NOMO-1 treated with dmso at 0.1 percent for 144 hours (cell line): ENCODE results near the gene GMEB2.

Experiments used
- DNase-seq: peaks from one replicate; lab custom pipeline; 2025; ENCODE audit not compliant: unreplicated experiment; lab: John Stamatoyannopoulos, UW

The GMEB2 gene

DNA sequence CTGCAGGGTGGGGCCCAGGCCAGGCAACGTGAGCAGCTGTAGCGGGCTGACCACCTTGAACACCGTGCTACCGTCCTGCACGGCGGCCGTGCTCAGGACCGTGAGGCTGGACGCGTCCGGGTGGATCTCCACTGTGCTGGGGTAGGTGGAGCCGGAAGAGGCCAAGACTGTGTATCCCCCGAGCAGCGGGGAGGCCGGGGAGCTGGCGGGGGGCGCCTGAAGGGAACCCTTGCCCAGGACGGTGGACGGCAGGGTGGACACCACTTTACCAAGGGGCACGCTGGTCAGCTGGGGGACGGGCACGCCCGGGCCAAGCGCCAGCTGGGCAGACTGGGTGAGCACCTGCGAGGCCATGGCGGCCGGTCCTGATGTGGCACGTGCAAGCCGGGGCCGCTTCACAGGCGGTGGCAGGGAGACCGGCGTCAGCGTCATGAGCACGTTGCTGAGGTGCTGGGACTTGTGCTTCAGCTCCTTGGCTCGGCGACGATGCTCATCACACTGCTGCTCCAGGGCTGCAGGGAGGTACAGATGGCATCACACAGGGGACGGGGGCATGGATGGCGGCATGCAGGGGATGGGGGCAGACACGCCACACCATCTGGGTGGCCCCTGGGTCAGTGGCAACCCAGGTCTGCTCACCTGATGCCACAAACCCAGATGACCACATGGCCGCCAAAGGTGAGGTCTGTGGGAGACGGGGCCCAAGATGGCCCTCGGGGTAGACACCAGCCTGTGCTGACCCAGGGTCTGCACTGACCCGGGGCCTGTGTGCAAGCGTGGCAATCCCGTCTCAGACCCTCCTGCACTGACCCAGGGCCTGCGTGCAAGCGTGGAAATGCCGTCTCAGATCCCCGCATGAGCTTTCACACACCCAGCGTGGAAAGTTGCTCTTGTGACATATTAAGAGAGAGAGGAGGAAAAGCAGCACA, 36.4 kb downstream of the GMEB2 start:
- no peak for DNase-seq

- DNase-seq, result no peak
Observed at GRCh38 chr20:63589261-63590217, 37.4 kb downstream of the GMEB2 start.

GRCh38 chr20:63588641-63589041, 38.3 kb downstream of the GMEB2 start:
- no peak for DNase-seq

- no peak for DNase-seq
Observed at GRCh38 chr20:63587776-63588591, 38.9 kb downstream of the GMEB2 start.

DNA sequence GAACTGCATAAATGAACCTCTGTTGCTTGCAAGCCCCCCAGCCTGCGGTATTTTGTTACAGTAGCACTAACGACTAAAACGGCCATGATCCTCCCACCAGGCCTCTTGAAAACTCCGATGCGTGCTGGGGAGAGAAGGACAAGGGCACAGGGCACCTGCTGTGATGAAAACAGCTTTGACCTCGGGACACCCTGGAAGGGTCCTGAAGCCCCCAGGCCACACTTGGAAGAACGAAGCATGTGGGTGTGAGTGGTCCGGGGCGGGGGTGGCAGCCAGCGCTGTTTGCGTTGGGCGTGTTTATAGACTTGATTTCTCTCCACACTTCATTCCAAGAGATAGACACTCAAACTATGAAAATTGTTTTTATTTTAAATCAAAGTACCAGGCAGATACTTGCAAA, 39.6 kb downstream of the GMEB2 start:
- DNase-seq, result no peak

DNA sequence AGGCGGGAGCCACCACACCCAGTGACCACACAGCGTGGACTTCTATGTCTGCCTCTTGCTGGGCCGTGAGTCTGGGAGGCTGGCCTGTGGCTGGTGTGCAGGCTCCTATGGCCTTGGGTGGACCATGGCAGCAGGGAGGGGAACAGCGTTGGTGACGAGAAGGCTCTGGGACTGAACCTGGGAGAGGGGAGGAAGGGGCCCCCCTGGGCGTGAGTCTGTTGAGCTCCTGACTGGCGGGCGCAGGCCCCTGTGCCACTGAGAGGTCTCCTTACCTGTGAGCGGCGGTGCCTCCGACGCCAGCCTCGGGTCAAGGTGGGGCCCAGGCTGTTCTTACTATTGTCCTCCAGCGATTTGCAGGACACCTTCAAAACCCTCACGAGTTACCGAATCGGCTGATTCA, 40.1 kb downstream of the GMEB2 start:
- no peak for DNase-seq

GRCh38 chr20:63585616-63586565, 41.0 kb downstream of the GMEB2 start:
- no peak for DNase-seq

GRCh38 chr20:63582382-63583063, 44.4 kb downstream of the GMEB2 start:
- no peak for DNase-seq

- DNase-seq, result no peak
Observed at GRCh38 chr20:63580796-63581461, 46.0 kb downstream of the GMEB2 start.

GRCh38 chr20:63579017-63579694, 47.7 kb downstream of the GMEB2 start:
- DNase-seq, result no peak

GRCh38 chr20:63578224-63579016, 48.5 kb downstream of the GMEB2 start:
- no peak for DNase-seq

DNA sequence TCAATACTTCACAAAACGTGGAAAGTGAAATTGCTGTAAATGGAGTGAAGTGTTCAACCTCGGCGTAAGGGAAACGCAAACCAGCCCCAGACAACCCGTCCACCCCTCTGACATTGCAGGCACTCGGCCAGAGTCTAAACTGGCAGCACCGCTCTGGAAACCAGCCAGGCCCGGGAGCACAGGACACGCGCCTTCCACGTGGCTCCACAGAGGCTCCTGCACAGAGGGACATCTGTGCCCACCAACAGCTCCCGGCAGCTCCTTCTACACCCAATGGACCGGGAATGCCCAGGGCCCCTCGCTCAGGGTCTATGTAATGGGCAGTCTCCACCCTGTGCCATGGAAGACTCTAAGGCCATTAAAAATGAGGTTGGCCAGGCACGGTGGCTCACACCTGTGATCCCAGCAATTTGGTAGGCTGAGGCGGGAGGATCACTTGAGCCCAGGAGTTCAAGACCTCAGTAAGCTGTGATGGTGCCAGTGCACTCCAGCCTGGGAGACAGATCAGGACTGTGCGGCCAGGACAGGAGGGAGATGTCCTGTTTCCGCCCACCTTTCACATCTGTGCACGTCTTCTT, 49.5 kb downstream of the GMEB2 start:
- no peak for DNase-seq

DNA sequence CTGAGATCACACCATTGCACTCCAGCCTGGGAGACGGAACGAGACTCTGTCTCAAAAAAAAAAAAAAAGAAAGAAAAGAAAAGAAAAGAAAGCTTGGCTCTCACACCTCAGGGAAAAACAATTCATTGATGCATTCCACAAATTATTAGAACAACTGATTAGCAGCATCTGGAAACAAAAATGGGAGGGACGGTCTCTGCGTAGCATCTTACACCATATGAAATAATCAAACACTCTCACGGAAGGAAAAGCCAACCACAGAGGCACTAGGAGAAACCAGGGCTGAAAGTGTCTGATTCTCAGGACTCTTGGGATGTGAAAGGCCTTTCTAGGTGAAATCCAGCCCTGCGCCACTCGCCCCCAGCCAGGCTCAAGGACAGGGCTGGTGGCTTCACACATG, 50.6 kb downstream of the GMEB2 start:
- DNase-seq, result no peak

DNA sequence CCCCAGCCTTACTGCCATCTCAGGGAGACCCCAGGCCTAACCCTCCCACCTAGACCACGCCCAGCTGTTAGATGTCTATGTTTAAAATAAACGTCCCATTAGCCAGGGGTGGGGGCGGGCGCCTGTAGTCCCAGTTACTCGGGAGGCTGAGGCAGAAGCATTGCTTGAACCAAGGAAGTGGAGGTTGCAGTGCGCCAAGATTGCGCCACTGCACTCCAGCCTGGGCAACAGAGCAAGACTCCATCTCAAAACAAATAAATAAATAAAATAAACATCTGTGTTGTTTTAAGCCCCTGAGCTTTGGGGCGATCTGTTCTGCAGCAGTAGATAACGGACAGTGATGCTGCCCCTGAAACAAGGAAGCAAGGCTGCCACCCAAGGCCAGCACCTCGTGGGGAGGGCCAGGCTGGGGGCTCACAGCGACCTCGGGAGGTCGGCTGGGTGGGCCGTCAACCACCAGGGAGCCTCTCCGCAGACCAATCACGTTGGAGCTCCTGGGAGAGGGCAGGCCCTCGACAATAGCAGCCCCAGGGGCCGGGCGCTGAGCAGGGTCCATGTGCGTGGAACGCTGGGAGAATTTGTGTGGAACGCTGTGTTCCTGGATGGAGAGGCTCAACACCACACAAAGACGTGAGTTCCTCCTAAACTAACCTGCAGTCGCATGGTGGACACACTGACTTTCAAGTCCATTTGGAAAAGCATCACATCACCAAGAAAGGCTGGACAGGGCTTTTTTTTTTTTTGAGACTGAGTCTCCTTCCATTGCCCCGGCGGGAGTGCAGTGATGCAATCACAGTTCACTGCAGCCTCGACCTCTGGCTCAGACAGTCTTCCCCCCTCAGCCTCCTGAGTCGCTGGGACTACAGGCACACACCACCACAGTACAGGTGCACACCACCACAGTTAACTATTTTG, 51.8 kb downstream of the GMEB2 start:
- DNase-seq, result no peak

GRCh38 chr20:63574156-63574828, 52.6 kb downstream of the GMEB2 start, which contains the start of gene HELZ2:
HELZ2 (minus strand) TSS chr20:63574239; CDS start chr20:63572385, 1,854 bp downstream.
- peak; percentile 49 for DNase-seq
